Measurements from ENCODE around the gene DPP9.

Gene DPP9

DNA sequence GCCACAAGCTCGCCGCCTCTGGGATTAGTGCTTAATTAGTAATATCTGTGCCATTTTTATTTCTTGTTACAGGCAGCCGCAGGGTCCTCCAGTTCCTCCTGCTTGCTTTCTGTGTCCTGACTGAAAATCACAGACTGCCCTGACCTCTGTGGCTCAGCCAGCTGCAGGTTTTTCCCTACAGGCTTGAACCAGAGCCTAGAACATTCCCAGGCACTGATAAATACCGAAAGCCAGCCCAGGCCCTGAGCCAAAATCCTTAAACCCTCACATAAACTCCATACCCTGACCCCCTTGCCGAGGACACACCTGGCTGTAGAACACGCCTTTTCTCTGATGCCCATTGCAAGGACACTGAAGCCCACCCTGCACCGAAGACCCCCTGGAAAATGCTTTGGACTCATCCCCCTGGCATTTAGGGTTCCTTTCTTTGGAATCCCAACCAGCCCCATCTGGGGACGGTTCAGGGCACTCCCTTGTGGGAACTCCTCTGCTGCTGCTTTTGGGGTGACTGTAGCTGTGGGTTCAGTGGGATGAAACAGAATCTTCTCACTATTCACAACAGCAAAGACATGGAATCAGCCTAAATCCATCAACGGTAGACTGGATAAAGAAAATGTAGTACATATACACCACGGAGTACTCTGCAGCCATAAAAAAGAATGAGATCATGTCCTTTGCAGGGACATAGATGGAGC, 15.5 kb downstream of the DPP9 start:
- DNase-seq = no peak

GRCh38 chr19:4707322-4707721, 16.3 kb downstream of the DPP9 start:
- no peak for DNase-seq

- no peak for DNase-seq
Observed at GRCh38 chr19:4705413-4706131, 18.1 kb downstream of the DPP9 start.

GRCh38 chr19:4704317-4704673, 19.3 kb downstream of the DPP9 start:
- DNase-seq = no peak

DNA sequence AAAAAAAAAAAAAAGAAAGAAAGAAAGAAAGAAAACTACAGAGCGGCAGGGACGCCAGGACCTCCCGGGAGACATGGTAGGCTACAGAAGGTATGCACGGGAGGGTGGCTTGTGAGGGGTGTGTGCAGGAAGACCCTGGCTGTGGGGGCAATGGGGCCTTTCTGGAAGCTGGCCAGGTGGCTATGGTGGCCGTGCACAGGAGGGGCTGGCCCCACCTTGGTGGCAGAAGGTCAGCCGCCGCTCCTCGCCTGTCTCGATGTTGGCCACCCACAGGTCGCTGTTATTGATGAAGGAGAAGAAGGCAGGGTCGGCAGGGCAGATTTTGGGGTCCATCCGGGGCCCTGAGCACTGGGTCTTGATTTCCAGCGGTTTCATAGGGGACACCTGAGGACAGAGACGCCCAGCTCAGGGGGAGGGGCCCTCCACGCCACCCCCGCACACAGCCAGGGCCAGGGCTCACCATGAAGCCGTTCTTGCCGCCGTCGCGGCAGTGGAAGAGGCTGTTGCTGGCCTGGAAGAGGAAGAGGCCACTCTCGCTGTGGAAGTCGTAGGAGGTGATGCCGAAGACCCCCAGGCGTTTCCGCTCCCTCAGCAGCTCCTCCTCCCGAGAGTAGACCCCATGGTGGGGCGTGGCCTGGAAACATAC, 19.8 kb downstream of the DPP9 start:
- DNase-seq = no peak

GRCh38 chr19:4702764-4703163, 20.9 kb downstream of the DPP9 start:
- no peak for DNase-seq

DNA sequence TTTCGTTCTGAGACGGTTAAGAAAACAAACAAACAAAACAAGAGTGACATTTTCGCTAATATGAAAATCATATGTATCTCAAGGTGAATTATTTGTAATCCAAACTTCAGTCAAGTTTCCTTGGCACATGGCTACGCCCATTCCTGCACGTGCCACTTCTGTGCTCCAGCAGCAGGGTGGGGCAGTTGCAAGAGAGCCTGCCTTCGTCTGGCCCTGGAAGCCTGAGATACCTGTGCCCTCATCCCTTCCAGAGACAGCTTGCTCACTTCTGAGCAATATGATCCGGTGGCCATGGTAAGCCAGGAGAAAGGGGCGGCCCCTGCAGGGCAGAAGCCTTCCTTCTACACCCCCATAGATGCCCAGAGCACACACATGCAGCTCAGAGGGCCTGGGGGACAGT, 22.1 kb downstream of the DPP9 start:
- DNase-seq = no peak

GRCh38 chr19:4700693-4700970, 23.0 kb downstream of the DPP9 start:
- DNase-seq = no peak

- no peak for DNase-seq
Observed at GRCh38 chr19:4699826-4700692, 23.6 kb downstream of the DPP9 start.

GRCh38 chr19:4697304-4697703, 26.3 kb downstream of the DPP9 start:
- no peak for DNase-seq

DNA sequence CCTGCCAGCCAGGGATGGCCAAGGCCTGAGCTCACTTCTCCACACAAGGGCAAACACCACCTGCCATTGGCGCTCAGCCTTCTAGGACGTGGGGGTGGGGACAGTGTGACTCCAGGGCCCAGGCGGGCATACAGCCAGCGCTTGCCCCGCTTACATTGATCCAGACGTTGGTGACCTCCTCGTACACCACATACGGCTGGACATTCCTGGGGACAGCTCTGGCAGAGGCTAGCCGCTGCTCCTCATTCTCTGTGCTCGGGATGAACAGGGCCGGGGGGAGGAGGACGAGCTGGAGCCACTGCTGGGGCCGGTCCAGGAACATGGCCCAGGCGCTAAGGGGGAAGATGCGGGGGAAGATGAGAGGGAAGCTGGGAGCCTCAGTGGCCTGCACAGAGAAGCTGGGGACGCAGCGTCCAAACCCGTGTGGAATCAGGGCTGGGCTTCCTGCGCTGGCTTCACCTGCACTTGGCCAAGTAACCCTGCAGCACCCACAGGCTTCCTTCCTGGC, 28.4 kb downstream of the DPP9 start:
- no peak for DNase-seq

GRCh38 chr19:4694211-4694987, 29.2 kb downstream of the DPP9 start:
- peak; percentile 93 for DNase-seq

DNA sequence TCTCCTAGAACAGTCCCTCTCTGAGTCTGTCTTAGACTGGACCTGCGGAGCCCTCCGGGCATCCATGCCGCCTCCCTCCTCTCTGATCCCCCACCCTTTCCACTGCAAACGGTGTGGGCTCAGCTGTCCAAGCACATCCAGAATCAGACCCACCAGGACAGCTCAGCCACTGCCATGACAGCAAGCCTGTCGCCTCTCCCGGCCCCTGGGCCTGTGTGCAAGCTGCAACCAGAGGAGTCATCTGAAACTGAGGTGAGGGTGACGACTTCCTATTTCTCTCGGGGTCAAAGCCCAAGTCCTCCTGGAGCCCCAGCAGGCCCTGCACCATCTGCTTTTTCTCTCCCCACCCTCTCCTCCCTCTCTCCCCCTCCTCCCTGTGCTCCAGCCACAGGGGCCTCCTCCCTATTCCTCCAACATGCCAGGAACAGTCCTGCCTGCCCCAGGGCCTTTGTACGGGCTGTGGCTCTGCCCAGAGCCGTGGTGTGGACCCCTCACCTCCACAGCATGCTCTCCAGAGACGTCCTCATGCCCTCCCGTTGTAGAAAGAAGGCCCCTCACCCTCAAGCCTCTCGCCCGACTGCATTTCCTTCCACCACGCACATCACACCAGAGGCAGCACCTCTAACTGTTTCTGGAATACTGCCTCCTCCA, 30.0 kb downstream of the DPP9 start:
- DNase-seq = no peak

- no peak for DNase-seq
Observed at GRCh38 chr19:4693078-4693350, 30.6 kb downstream of the DPP9 start.

DNA sequence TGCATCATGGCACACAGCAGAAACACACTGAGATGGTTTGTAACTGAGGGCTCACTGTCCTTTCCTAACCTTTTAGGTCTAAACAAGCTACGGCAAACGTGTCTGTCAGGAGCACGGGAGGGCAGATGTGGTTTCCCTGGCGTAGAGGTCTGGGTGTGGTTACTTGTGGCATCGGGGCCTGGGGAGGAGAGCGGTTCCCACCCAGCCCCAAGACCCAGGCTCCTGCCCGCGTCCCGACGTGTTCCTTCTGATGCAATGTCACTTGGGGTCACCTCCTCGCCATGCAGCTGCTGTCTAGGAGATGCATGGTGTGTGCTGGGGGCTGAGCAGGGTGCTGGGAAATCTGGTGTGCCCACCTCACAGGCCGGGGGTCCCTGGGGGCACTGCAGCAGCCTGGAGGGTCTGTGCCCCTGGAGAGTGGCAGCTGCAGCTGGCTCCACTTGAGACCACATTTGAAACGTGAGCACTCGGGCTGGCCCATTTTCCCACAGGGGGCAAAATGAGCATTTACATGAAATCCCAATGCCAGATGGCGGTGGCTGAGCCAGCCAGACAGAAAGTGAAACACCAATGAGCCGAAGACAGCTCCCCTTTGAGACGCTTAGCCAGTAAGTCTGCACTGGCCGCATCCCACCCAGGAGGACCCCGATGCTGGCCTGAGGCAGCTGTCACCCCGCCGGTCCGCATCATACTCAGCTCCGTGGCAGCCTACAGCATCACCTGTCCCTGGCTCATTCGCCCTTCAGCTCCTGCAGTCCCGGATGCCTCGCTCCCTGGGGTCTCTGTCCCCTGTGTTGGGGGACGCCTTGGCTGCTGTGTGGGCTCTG, 31.2 kb downstream of the DPP9 start:
- DNase-seq = no peak

DNA sequence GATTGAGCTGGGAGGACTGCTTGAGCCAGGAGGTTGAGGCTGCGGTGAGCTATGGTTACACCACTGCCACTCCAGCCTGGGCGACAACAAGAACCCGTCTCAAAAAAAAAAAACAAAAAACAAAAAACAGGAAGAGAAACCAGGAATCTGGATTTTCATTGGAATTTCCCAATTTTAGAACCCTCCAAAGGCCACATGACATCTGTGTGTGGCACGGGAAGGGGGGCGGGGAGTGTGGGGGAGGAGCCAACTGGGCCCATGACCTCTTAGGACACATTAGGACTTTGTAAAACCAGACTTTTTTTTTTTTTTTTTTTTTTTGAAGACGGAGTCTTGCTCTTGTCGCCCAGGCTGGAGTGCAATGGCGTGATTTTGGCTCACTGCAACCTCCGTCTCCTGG, 32.3 kb downstream of the DPP9 start:
- DNase-seq = no peak

- DNase-seq = no peak
Observed at GRCh38 chr19:4690361-4690760, 33.3 kb downstream of the DPP9 start.

GRCh38 chr19:4689403-4689802, 34.2 kb downstream of the DPP9 start:
- DNase-seq = no peak

- no peak for DNase-seq
Observed at GRCh38 chr19:4688587-4688986, 35.1 kb downstream of the DPP9 start.

- DNase-seq = no peak
Observed at GRCh38 chr19:4687396-4687795, 36.2 kb downstream of the DPP9 start.

- no peak for DNase-seq
Observed at GRCh38 chr19:4686700-4687099, 36.9 kb downstream of the DPP9 start.
